Thyroid gland (tissue), 4 donors: ENCODE results near the gene KLHL2. TPM values are rescaled to one million over a fixed set of nuclear protein-coding genes. Genes with fewer than 3 reads are reported as not detected.

Experiments used
- DNase-seq, 2 donors: peaks; one replicate each; pipeline ENCODE4 v3.0.0-alpha.2; 2019
- H3K27ac ChIP-seq, 3 donors: fragments of 200-600 bp; sonication (generic); 1 replicate in 2 of 3; 2 replicates in 1 of 3; pipeline ENCODE4 v1.5.1; 2016 to 2019; ENCODE audit warnings: mild to moderate bottlenecking in 1 of 3, moderate library complexity in 1 of 3
- H3K27me3 ChIP-seq: fragments of 200-600 bp; sonication (generic); one replicate; pipeline ENCODE4 v1.5.1; 2019
- H3K36me3 ChIP-seq, 2 donors: fragments of 200-600 bp; sonication (generic); one replicate each; pipeline ENCODE4 v1.5.1; 2016 to 2019
- H3K4me1 ChIP-seq, 2 donors: fragments of 200-600 bp; sonication (generic); one replicate each; pipeline ENCODE4 v1.5.1; 2017 to 2019
- H3K4me3 ChIP-seq, 3 donors: fragments of 200-600 bp; sonication (generic); replicated peaks in 1 of 3; 1 replicate in 2 of 3; 2 replicates in 1 of 3; pipeline ENCODE4 v1.5.1; 2016; ENCODE audit warnings: mild to moderate bottlenecking in 1 of 3
- H3K9me3 ChIP-seq: fragments of 200-600 bp; sonication (generic); one replicate; pipeline ENCODE4 v1.5.1; 2017
- POLR2A ChIP-seq, 2 donors: fragments of 450-650 bp; IDR thresholded peaks; one replicate each; pipeline ENCODE4 v1.6.1; 2017; ENCODE audit warnings: antibody characterized with exemption in 2 of 2, mild to moderate bottlenecking in 2 of 2, moderate library complexity in 1 of 2
- WGBS, 2 donors: methylation state at CpG; one replicate each; pipeline ENCODE4 v1.1.5; 2017; 5-methylcytosine and 5-hydroxymethylcytosine counted together
- intact Hi-C: fragments of 100-400 bp; cut with DNase I; formaldehyde crosslinking; loops from one replicate; pipeline ENCODE4 v1.15.1; 2023
- total RNA-seq, 4 donors: library from RNA; depleted of rRNA; stranded (reverse); fragments of >200 nt; gene quantifications; one replicate each; pipeline ENCODE4 v1.2.3, GENCODE V29; 2016
- TF ChIP-seq, protein P1 (sequence below), 6 experiments: fragments of 200-600 bp in 3 of 6; fragments of 450-650 bp in 3 of 6; sonication (generic) in 3 of 6; IDR thresholded peaks; one replicate each; pipeline ENCODE4 v1.5.1; 2016 to 2019; ENCODE audit warnings: antibody characterized with exemption in 6 of 6, mild to moderate bottlenecking in 2 of 6, inconsistent platforms in 1 of 6, moderate library complexity in 1 of 6

KLHL2 gene
- total RNA-seq, 4 donors from 2014 or later: 30.9 to 45.2 (median 35.8) TPM

DNA sequence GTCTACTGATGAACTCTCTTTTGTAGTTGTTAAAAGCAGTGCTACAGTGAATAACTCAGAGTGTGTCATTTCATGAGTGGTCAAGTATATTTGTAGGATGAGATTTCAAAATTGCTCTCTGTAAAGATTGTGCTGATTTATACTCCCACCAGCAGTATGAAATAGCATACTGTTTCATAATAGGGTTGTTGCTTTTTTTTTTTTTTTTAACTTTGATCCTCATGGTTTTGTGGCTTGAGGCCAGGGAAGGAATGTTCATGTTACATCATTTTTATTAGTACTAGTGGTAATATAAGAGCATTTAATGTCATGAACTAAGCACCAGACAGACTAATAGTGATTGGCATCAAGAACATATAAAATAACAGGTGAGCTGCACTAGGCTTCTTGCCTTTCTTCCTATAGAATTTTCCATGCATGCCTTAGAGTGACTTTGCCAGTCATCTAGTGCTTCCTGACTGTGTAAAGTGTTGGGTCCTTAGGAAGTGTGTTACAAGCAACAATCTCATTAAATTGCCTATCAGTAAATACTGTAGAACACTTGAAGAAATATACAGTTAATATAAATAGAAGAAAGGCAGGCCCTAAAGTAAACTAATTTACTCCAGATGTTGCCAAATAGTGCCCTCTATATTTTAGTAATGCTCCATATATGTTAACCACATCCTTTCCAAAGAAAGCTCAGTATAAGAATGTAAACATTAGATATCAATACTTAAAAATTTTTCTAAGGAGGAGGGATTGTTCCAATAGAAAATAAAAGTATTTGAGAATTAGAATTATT is 81.5 kb downstream of the KLHL2 start:
- Histone ChIP-seq H3K27me3 (no peaks in the 10 kb centered on the region), H3K36me3 (no peaks in the 10 kb centered on the region), H3K4me3 (no peak overlapping the region), H3K4me1 (no peaks in the 10 kb centered on the region), H3K9me3 (no peaks in the 10 kb centered on the region), H3K27ac (no peak overlapping the region)
- intact Hi-C loops: no loop called here
- TF ChIP-seq, protein P1, sequence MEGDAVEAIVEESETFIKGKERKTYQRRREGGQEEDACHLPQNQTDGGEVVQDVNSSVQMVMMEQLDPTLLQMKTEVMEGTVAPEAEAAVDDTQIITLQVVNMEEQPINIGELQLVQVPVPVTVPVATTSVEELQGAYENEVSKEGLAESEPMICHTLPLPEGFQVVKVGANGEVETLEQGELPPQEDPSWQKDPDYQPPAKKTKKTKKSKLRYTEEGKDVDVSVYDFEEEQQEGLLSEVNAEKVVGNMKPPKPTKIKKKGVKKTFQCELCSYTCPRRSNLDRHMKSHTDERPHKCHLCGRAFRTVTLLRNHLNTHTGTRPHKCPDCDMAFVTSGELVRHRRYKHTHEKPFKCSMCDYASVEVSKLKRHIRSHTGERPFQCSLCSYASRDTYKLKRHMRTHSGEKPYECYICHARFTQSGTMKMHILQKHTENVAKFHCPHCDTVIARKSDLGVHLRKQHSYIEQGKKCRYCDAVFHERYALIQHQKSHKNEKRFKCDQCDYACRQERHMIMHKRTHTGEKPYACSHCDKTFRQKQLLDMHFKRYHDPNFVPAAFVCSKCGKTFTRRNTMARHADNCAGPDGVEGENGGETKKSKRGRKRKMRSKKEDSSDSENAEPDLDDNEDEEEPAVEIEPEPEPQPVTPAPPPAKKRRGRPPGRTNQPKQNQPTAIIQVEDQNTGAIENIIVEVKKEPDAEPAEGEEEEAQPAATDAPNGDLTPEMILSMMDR (IDR thresholded peaks at IDR 0.05): no peak
- no peak for TF ChIP-seq POLR2A (IDR thresholded peaks at IDR 0.05)
- DNase-seq: no peak

DNA sequence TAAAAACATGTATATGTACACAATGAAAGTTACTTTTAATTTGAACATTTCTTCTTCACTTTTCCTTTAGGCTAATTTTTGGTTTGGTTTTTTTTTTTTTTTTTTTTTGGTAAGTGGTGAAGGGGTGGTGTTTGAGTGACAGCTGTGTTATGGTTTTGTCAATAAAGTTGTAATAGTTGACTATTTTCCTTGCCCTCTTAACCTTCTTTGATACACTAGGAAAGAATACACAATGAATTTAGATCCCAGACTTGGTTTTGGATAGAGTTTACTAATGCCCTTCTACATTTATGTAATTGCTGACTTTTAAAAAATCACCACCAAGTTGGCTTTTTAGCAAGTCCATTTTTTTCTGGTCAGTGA is 82.0 kb downstream of the KLHL2 start:
- peaks cover 0 to 4% of the 10 kb centered on the region in 2 donors for H3K4me1 ChIP-seq
- intact Hi-C loops: no loop called here
- H3K36me3 ChIP-seq: no peaks in the 10 kb centered on the region
- H3K9me3 ChIP-seq: no peaks in the 10 kb centered on the region
- TF ChIP-seq POLR2A (IDR thresholded peaks at IDR 0.05): no peak
- TF ChIP-seq, protein P1 (IDR thresholded peaks at IDR 0.05): no peak
- peak overlapping the region in 1 of 3 donors; percentile 11 for H3K27ac ChIP-seq
- DNase-seq: no peak
- H3K4me3 ChIP-seq: no peak overlapping the region
- no peaks in the 10 kb centered on the region for H3K27me3 ChIP-seq

DNA sequence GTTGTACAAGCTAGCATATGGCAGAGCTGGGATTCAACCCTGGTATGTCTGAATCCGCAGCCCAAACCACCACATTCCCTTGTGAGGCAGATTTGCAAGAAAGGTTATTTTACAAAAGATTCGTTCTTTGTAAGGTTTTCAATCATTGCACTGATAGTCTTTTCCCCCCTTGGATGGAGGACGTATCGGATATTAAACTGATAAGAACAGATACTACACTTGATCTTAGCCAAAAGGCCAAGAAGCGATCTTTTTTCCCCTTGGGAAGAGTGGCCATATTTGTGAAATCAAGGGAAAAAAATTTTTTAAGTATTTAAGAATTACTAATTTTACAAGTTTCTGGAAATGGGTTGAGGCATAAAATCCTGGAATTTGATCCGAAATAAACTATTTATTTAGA is 85.7 kb downstream of the KLHL2 start:
- H3K27ac ChIP-seq: no peak overlapping the region
- H3K4me3 ChIP-seq: no peak overlapping the region
- WGBS, 2 donors: 97 to 99% methylated on average over 6 of the region's 6 CpGs
- no peaks in the 10 kb centered on the region for H3K27me3 ChIP-seq
- TF ChIP-seq POLR2A (IDR thresholded peaks at IDR 0.05): no peak
- TF ChIP-seq, protein P1 (IDR thresholded peaks at IDR 0.05): no peak
- no peaks in the 10 kb centered on the region for H3K9me3 ChIP-seq
- H3K4me1 ChIP-seq: peaks cover 6 to 12% of the 10 kb centered on the region in 2 donors
- intact Hi-C loops: no loop called here
- no peak for DNase-seq
- H3K36me3 ChIP-seq: peaks cover 5 to 6% of the 10 kb centered on the region in 2 donors

DNA sequence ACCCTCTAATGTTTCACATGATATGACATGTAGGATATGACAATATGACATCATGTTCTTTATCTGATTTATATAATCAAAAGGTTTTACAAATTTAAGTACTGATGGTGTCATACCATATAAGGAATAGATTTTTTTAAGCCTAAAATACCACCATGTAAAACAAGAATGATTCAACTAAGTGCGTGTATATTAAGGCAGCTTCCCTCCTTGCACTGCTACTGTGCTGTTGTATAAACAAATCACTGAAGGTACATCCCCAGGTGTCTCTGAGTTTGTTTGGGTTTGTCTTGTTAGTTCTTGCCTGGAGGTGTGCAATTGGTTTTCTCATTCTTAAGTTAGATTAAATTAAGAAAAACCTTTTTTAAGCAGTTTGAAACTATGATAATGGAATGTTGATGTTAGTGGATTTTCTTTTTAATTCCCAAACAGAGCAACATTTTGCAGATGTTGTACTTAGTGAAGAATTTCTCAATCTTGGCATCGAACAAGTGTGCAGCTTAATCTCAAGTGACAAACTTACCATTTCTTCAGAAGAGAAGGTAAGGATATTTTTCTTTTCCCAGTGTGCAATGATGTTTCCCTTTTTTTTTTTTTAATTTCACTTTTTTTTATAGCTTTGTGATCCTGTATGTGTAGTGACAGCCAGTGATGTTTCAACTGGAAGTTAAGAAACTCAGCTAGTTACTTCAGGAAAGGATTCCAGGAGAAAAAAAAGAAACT is 86.7 kb downstream of the KLHL2 start:
- DNase-seq: no peak
- intact Hi-C loops: no loop called here
- no peaks in the 10 kb centered on the region for H3K9me3 ChIP-seq
- H3K4me3 ChIP-seq: no peak overlapping the region
- 60 to 72% methylated on average over 2 of the region's 2 CpGs for WGBS, 2 donors
- H3K27ac ChIP-seq: no peak overlapping the region
- no peak for TF ChIP-seq POLR2A (IDR thresholded peaks at IDR 0.05)
- TF ChIP-seq, protein P1 (IDR thresholded peaks at IDR 0.05): no peak
- H3K27me3 ChIP-seq: no peaks in the 10 kb centered on the region
- H3K4me1 ChIP-seq: peaks cover 6 to 12% of the 10 kb centered on the region in 2 donors
- H3K36me3 ChIP-seq: peaks cover 5 to 10% of the 10 kb centered on the region in 2 donors

DNA sequence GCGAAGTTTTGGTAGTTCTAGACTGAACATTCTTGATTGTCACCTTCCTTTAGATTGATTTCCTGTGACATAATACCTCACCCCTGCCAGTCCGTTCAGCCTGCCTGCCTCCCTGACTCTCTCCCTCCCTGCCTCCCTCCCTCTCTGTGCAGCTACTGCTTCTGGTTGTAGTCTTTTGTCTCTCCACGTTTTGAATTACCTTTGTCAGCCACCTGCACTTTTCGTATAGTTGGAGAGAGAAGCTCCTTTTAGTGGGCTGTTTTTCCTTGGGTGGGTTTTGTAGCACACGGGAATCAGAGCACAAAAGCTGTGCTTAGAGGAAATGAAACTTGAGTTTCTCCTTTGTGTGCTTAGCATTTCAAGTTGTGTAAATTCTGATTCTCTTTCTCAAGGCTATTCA is 87.5 kb downstream of the KLHL2 start:
- Histone ChIP-seq H3K9me3 (no peaks in the 10 kb centered on the region), H3K27ac (no peak overlapping the region), H3K36me3 (peaks cover 5 to 10% of the 10 kb centered on the region in 2 donors), H3K4me1 (peaks cover 6 to 12% of the 10 kb centered on the region in 2 donors), H3K4me3 (no peak overlapping the region), H3K27me3 (no peaks in the 10 kb centered on the region)
- WGBS, 2 donors: 40 to 41% methylated on average over 5 of the region's 5 CpGs
- intact Hi-C loops: no loop called here
- peak in 1 of 2 donors; percentile 2 for DNase-seq
- no peak for TF ChIP-seq POLR2A (IDR thresholded peaks at IDR 0.05)
- TF ChIP-seq, protein P1 (IDR thresholded peaks at IDR 0.05): no peak
